SH-SY5Y (cell line): Measurements from ENCODE around the gene RFPL3.

Source experiments
- GATA2 ChIP-seq: IDR thresholded peaks from 2 replicates; pipeline ENCODE4 v1.6.1; 2011; ENCODE audit warnings: mild to moderate bottlenecking, low read depth, low read length
- GATA3 ChIP-seq: IDR thresholded peaks from 2 replicates; pipeline ENCODE4 v1.6.1; 2011; ENCODE audit warnings: low read depth, mild to moderate bottlenecking, low read length, moderate library complexity

GRCh38 chr22:32333141-32333768, 24.4 kb upstream of the RFPL3 start:
- no peak for TF ChIP-seq GATA2
- no peak for TF ChIP-seq GATA3
